ENCODE results near the gene RTF1. TPM values are rescaled to one million over a fixed set of nuclear protein-coding genes. Genes with fewer than 3 reads are reported as not detected.

The RTF1 gene
- total and polyA plus RNA-seq, 8 donors: 7.9 to 17.3 (median 10.3) TPM

- H3K9me3 ChIP-seq: no peaks in the 10 kb centered on the region
- peak; percentile 68 to 78 (median 76) for ATAC-seq
- no peaks in the 10 kb centered on the region for H3K36me3 ChIP-seq
- peak overlapping the region in 2 of 4 donors; percentile 15 to 30 for H3K4me3 ChIP-seq
- TF ChIP-seq, protein P1, sequence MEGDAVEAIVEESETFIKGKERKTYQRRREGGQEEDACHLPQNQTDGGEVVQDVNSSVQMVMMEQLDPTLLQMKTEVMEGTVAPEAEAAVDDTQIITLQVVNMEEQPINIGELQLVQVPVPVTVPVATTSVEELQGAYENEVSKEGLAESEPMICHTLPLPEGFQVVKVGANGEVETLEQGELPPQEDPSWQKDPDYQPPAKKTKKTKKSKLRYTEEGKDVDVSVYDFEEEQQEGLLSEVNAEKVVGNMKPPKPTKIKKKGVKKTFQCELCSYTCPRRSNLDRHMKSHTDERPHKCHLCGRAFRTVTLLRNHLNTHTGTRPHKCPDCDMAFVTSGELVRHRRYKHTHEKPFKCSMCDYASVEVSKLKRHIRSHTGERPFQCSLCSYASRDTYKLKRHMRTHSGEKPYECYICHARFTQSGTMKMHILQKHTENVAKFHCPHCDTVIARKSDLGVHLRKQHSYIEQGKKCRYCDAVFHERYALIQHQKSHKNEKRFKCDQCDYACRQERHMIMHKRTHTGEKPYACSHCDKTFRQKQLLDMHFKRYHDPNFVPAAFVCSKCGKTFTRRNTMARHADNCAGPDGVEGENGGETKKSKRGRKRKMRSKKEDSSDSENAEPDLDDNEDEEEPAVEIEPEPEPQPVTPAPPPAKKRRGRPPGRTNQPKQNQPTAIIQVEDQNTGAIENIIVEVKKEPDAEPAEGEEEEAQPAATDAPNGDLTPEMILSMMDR (IDR thresholded peaks at IDR 0.05): no peak
- 27 to 30% methylated on average over 55 to 59 of the region's 59 CpGs for WGBS, 2 donors
- peak; percentile 46 to 88 (median 72) for DNase-seq
- peaks cover 0 to 12% (median 8%) of the 10 kb centered on the region in 3 donors for H3K4me1 ChIP-seq
- intact Hi-C loops (cut with DNase I): no loop called here
- FAIRE-seq: no peak
- H3K27me3 ChIP-seq: no peaks in the 10 kb centered on the region
- H3K27ac ChIP-seq: peak overlapping the region; percentile 22 to 60 (median 40)
These were observed 79.1 kb downstream of the RTF1 start for GRCh38 chr15:41495736-41496599.

GRCh38 chr15:41498657-41499056 is 81.8 kb downstream of the RTF1 start:
- no peaks in the 10 kb centered on the region for H3K9me3 ChIP-seq
- no peak overlapping the region for H3K4me3 ChIP-seq
- no peak for DNase-seq
- no peak for FAIRE-seq
- intact Hi-C loops (cut with DNase I): no loop called here
- 93 to 94% methylated on average over 2 of the region's 2 CpGs for WGBS, 2 donors
- ATAC-seq: no peak
- no peak overlapping the region for H3K27ac ChIP-seq
- peaks cover 0 to 7% (median 3%) of the 10 kb centered on the region in 3 donors for H3K4me1 ChIP-seq
- TF ChIP-seq, protein P1 (IDR thresholded peaks at IDR 0.05): no peak
- H3K27me3 ChIP-seq: no peaks in the 10 kb centered on the region
- no peaks in the 10 kb centered on the region for H3K36me3 ChIP-seq

DNA sequence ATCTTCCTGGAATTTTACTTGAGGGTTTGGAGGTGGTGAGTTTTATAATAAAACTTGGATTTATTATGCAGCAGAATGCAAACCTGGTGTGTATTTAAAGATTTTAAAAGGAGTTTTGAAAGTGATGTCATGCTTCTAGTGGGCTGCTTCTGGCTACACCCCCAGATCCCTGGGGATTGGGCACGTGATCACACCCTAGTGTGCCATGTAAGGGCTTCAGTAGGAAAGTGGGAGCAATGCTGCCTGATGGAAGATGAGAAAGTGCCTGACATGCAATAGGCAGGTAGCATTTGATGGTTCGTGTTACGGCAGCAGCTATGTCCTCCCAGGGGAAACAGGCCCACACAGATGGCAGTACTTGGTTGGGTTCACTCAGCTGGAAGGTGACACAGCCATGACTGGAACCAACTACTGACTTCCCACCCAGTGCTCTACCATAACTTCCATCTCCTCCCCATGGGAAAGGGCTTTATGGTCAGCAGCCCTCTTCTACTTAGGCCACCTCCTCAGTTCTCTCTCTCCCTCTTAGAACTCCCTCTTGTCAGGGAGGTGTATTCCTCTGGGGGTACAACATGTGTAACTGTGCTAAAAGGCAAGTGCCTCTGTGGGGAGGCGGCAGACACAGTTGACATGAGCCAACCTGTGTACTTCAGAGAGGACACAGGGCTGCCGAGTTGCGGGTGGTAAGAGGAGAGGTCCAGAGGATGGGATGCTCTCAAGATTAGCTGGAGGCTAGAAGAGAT is 82.4 kb downstream of the RTF1 start:
- FAIRE-seq (no peak), DNase-seq (no peak), ATAC-seq (no peak)
- TF ChIP-seq, protein P1 (IDR thresholded peaks at IDR 0.05): no peak
- peaks cover 0 to 7% (median 2%) of the 10 kb centered on the region in 3 donors for H3K4me1 ChIP-seq
- WGBS, 2 donors: 94 to 96% methylated on average over 6 of the region's 6 CpGs
- H3K27me3 ChIP-seq: no peaks in the 10 kb centered on the region
- H3K9me3 ChIP-seq: no peaks in the 10 kb centered on the region
- intact Hi-C loops (cut with DNase I): no loop called here
- no peak overlapping the region for H3K4me3 ChIP-seq
- H3K27ac ChIP-seq: no peak overlapping the region
- no peaks in the 10 kb centered on the region for H3K36me3 ChIP-seq

GRCh38 chr15:41501191-41501917 is 84.5 kb downstream of the RTF1 start:
- 60 to 65% methylated on average over 56 of the region's 56 CpGs for WGBS, 2 donors
- Histone ChIP-seq H3K4me1 (no peaks in the 10 kb centered on the region), H3K27ac (no peak overlapping the region), H3K27me3 (no peaks in the 10 kb centered on the region), H3K4me3 (no peak overlapping the region), H3K9me3 (no peaks in the 10 kb centered on the region), H3K36me3 (no peaks in the 10 kb centered on the region)
- FAIRE-seq (no peak), ATAC-seq (peak in 2 of 4 donors; percentile 49 to 51), DNase-seq (peak in 1 of 6 donors; percentile 62)
- TF ChIP-seq, protein P1 (IDR thresholded peaks at IDR 0.05): no peak
- intact Hi-C loops (cut with DNase I): no loop called here
